H1 (cell line): Measurements from ENCODE around the gene IRF2BP2. TPM values are rescaled to one million over a fixed set of nuclear protein-coding genes. Genes with fewer than 3 reads are reported as not detected.

Source experiments
- CTCF ChIA-PET: fragments of 300-600 bp; sonication (Branson Sonifier 250); formaldehyde crosslinking; loops from one replicate; lab custom pipeline; 2021; ENCODE audit not compliant: partially characterized antibody; lab: Charles Lee
- POLR2A ChIA-PET: fragments of 300-600 bp; sonication (Branson Sonifier 250); formaldehyde crosslinking; loops from one replicate; lab custom pipeline; 2021; ENCODE audit warnings: inconsistent platforms; ENCODE audit not compliant: partially characterized antibody; lab: Charles Lee
- DNase-seq, 2 experiments: peaks; one replicate each; pipeline versions ENCODE4 v3.0.0 to v3.0.0-alpha.2; 2010 to 2022; ENCODE audit warnings: low spot score in 2 of 2, low read depth in 1 of 2, mixed read lengths in 1 of 2
- FAIRE-seq: peaks from 2 replicates; lab custom pipeline; 2011; peaks lifted over from hg19 to GRCh38; lab: Jason Lieb, UNC
- H2AFZ ChIP-seq: 2 replicates; pipeline ENCODE4 v1.8.1; 2012; ENCODE audit warnings: low read length, inconsistent platforms
- H2AK5ac ChIP-seq: 2 replicates; pipeline ENCODE4 v1.6.1; 2013; ENCODE audit warnings: low read depth, low read length
- H2BK120ac ChIP-seq: replicated peaks from 2 replicates; pipeline ENCODE3; 2013; ENCODE audit warnings: low read depth, low read length, inconsistent platforms
- H2BK12ac ChIP-seq: 2 replicates; pipeline ENCODE4 v1.6.1; 2013; ENCODE audit warnings: low read depth, low read length
- H2BK15ac ChIP-seq: 2 replicates; pipeline ENCODE4 v1.6.1; 2013; ENCODE audit warnings: low read length
- H2BK20ac ChIP-seq: 2 replicates; pipeline ENCODE4 v1.6.1; 2013; ENCODE audit warnings: low read length
- H2BK5ac ChIP-seq: 2 replicates; pipeline ENCODE4 v1.6.1; 2013; ENCODE audit warnings: low read depth, low read length
- H3K14ac ChIP-seq: 2 replicates; pipeline ENCODE4 v1.6.1; 2013; ENCODE audit warnings: inconsistent platforms; ENCODE audit not compliant: insufficient read length
- H3K18ac ChIP-seq: 2 replicates; pipeline ENCODE4 v1.6.1; 2013; ENCODE audit warnings: low read length; ENCODE audit errors: extremely low read depth
- H3K23ac ChIP-seq: 2 replicates; pipeline ENCODE4 v1.6.1; 2013; ENCODE audit warnings: inconsistent platforms; ENCODE audit not compliant: insufficient read length
- H3K23me2 ChIP-seq: 2 replicates; pipeline ENCODE4 v1.6.1; 2013; ENCODE audit warnings: low read depth, low read length
- H3K27ac ChIP-seq: 2 replicates; pipeline ENCODE4 v1.6.1; 2011; ENCODE audit warnings: low read depth, low read length, inconsistent platforms
- H3K27me3 ChIP-seq, 4 experiments: replicated peaks in 1 of 4; 1 replicate in 1 of 4; 2 replicates in 3 of 4; pipeline versions ENCODE4 v1.6.1 to v1.8.1; 2011 to 2013; ENCODE audit warnings: low read length in 3 of 4, mild to moderate bottlenecking in 3 of 4, inconsistent platforms in 2 of 4, mixed read lengths in 2 of 4, moderate library complexity in 1 of 4; ENCODE audit not compliant: control insufficient read depth in 3 of 4, insufficient read depth in 3 of 4; ENCODE audit errors: extremely low read depth in 1 of 4
- H3K36me3 ChIP-seq, 4 experiments: 2 replicates each; pipeline versions ENCODE4 v1.6.1 to v1.8.1; 2011 to 2013; ENCODE audit warnings: mild to moderate bottlenecking in 4 of 4, low read length in 3 of 4, moderate library complexity in 2 of 4, control low read depth in 1 of 4, inconsistent platforms in 1 of 4; ENCODE audit not compliant: insufficient read depth in 4 of 4, control insufficient read depth in 2 of 4
- H3K4ac ChIP-seq: replicated peaks from 2 replicates; pipeline ENCODE3; 2013; ENCODE audit warnings: low read length, low read depth, mixed read lengths, inconsistent platforms; ENCODE audit not compliant: insufficient read length
- H3K4me1 ChIP-seq, 4 experiments: replicated peaks in 1 of 4; 1 replicate in 1 of 4; 2 replicates in 3 of 4; pipeline versions ENCODE4 v1.6.1 to v1.8.1; 2011 to 2013; ENCODE audit warnings: low read length in 3 of 4, inconsistent platforms in 2 of 4, mixed read lengths in 1 of 4; ENCODE audit not compliant: insufficient read depth in 4 of 4, control insufficient read depth in 3 of 4
- H3K4me2 ChIP-seq, 2 experiments: 2 replicates each; pipeline versions ENCODE4 v1.6.1 to v1.8.1; 2011 to 2013; ENCODE audit warnings: low read depth in 2 of 2, low read length in 2 of 2, control low read depth in 1 of 2, inconsistent platforms in 1 of 2, mild to moderate bottlenecking in 1 of 2; ENCODE audit not compliant: insufficient read depth in 1 of 2
- H3K4me3 ChIP-seq, 4 experiments: fragments of 200-600, 300-600 bp in 1 of 4; sonication (generic), shearing (Covaris generic), sonication (Bioruptor Twin) in 1 of 4; 2 replicates each; pipeline versions ENCODE4 v1.5.1 to v1.8.1; 2011 to 2016; ENCODE audit warnings: low read length in 4 of 4, low read depth in 3 of 4, control low read depth in 2 of 4, inconsistent platforms in 2 of 4, mild to moderate bottlenecking in 2 of 4, mixed read lengths in 1 of 4, moderate library complexity in 1 of 4; ENCODE audit not compliant: insufficient read depth in 2 of 4; ENCODE audit errors: extremely low read depth in 1 of 4
- H3K56ac ChIP-seq: replicated peaks from 2 replicates; pipeline ENCODE3; 2013; ENCODE audit warnings: low read depth, mild to moderate bottlenecking, mixed read lengths, low read length, inconsistent platforms; ENCODE audit not compliant: insufficient read length
- H3K79me1 ChIP-seq: 2 replicates; pipeline ENCODE4 v1.6.1; 2013; ENCODE audit warnings: low read depth, low read length, control low read depth
- H3K79me2 ChIP-seq, 2 experiments: 2 replicates each; pipeline versions ENCODE4 v1.6.1 to v1.8.1; 2012 to 2013; ENCODE audit warnings: low read length in 2 of 2, mild to moderate bottlenecking in 2 of 2, inconsistent platforms in 1 of 2; ENCODE audit not compliant: insufficient read depth in 2 of 2, control insufficient read depth in 1 of 2
- H3K9ac ChIP-seq, 4 experiments: replicated peaks in 1 of 4; 1 replicate in 1 of 4; 2 replicates in 3 of 4; pipeline versions ENCODE4 v1.6.1 to v1.8.1; 2011 to 2013; ENCODE audit warnings: low read depth in 3 of 4, low read length in 3 of 4, control low read depth in 2 of 4, mild to moderate bottlenecking in 2 of 4, moderate library complexity in 2 of 4, inconsistent platforms in 1 of 4; ENCODE audit errors: extremely low read depth in 1 of 4
- H3K9me3 ChIP-seq, 2 experiments: 2 replicates each; pipeline versions ENCODE4 v1.6.1 to v1.8.1; 2012 to 2013; ENCODE audit warnings: mild to moderate bottlenecking in 2 of 2, moderate library complexity in 2 of 2, control low read depth in 1 of 2, inconsistent platforms in 1 of 2, low read depth in 1 of 2, low read length in 1 of 2, mixed read lengths in 1 of 2; ENCODE audit not compliant: insufficient read depth in 2 of 2
- H4K20me1 ChIP-seq, 2 experiments: replicated peaks in 1 of 2; 2 replicates each; pipeline versions ENCODE3 to v1.8.1; 2011 to 2013; ENCODE audit warnings: inconsistent platforms in 2 of 2, low read length in 2 of 2, mild to moderate bottlenecking in 1 of 2; ENCODE audit not compliant: insufficient read depth in 2 of 2, control insufficient read depth in 1 of 2
- H4K5ac ChIP-seq: 2 replicates; pipeline ENCODE4 v1.6.1; 2013; ENCODE audit warnings: low read length, low read depth, mixed read lengths, inconsistent platforms; ENCODE audit not compliant: insufficient read length
- H4K8ac ChIP-seq: 2 replicates; pipeline ENCODE4 v1.8.0; 2013; ENCODE audit warnings: mild to moderate bottlenecking, moderate library complexity, low read length, inconsistent platforms; ENCODE audit not compliant: insufficient read depth; ENCODE audit errors: extremely low read depth
- H4K91ac ChIP-seq: replicated peaks from 2 replicates; pipeline ENCODE3; 2013; ENCODE audit warnings: low read length, mixed read lengths, inconsistent platforms; ENCODE audit not compliant: insufficient read length
- CEBPB ChIP-seq: IDR thresholded peaks from 2 replicates; pipeline ENCODE4 v1.6.1; 2012; ENCODE audit warnings: low read depth, low read length
- EZH2 ChIP-seq: fragments of 200-600 bp; sonication (generic); IDR thresholded peaks from 2 replicates; pipeline ENCODE4 v1.7.1; 2012; ENCODE audit warnings: low read depth, mild to moderate bottlenecking, moderate library complexity, low read length, inconsistent platforms; ENCODE audit not compliant: severe bottlenecking
- WGBS, 2 experiments: shearing (Covaris generic) in 1 of 2; methylation state at CpG; one replicate each; pipeline versions ENCODE4 v1.1.6 to v1.1.7; 2013 to 2015; ENCODE audit warnings: low lambda C conversion rate in 2 of 2, mixed read lengths in 2 of 2, inconsistent platforms in 1 of 2, low coverage in 1 of 2, missing lambda C conversion rate in 1 of 2; ENCODE audit not compliant: insufficient replicate concordance in 2 of 2, insufficient coverage in 1 of 2, insufficient read length in 1 of 2; ENCODE audit errors: extremely low coverage in 1 of 2, missing lambda C conversion rate in 1 of 2; 5-methylcytosine and 5-hydroxymethylcytosine counted together
- polyA plus RNA-seq, 7 experiments: library from polyadenylated mRNA; depleted of rRNA in 3 of 7; stranded (reverse) in 5 of 7; unstranded in 2 of 7; fragments of >200 nt in 5 of 7; fragments of 200-250 nt in 2 of 7; gene quantifications; 1 replicate in 5 of 7; 2 replicates in 1 of 7; 4 replicates in 1 of 7; pipeline versions ENCODE4 v1.2.1 to v1.2.3, GENCODE V29; 2011 to 2013; ENCODE audit warnings: missing spikeins in 2 of 7, mixed read lengths in 2 of 7
- total RNA-seq: library from RNA; stranded (reverse); fragmentation: NEBNext Ultra II Directional; extraction: Animal tissue kit (Norgen Biotek cat#: 25700); gene quantifications from 2 replicates; pipeline ENCODE4 v1.2.1, GENCODE V29; 2021

The IRF2BP2 gene
- total and polyA plus RNA-seq, 2 of the 8 experiments (the other 6 are each of a cell fraction or from before 2014, with no cell fraction given): 24.9 to 67.5 TPM

- H3K4me3 ChIP-seq: peak overlapping the region in 1 of 4 experiments; percentile 67; a peak in 1 of 8 replicates
- H2BK15ac ChIP-seq: no peak overlapping the region
- H2BK5ac ChIP-seq: no peak overlapping the region
- H3K27ac ChIP-seq: no peak overlapping the region
- no peak overlapping the region for H3K14ac ChIP-seq
- no peak overlapping the region for H4K8ac ChIP-seq
- H3K23ac ChIP-seq: no peak overlapping the region
- DNase-seq (no peak), FAIRE-seq (no peak)
- H4K5ac ChIP-seq: no peak overlapping the region
- WGBS, 2 experiments: 68% methylated on average over 10 of the region's 10 CpGs; no CpG with 5 or more reads in 1 of the 2 experiments
- no peaks in the 10 kb centered on the region for H3K27me3 ChIP-seq
- POLR2A ChIA-PET: interaction anchor here (0.6 to 3.6 kb wide), 7 partner anchors 9 to 173 kb away, joined by 3 to 35 read pairs (median 4); partner anchors contain the start of gene IRF2BP2
- H2AFZ ChIP-seq: no peak overlapping the region
- no peak overlapping the region for H3K9ac ChIP-seq
- H3K56ac ChIP-seq: no peak overlapping the region
- no peak overlapping the region for H2AK5ac ChIP-seq
- H2BK120ac ChIP-seq: no peak overlapping the region
- peaks cover 2% of the 10 kb centered on the region; the same call in 1 of the 2 replicates for H3K23me2 ChIP-seq
- no peak overlapping the region for H3K18ac ChIP-seq
- no peak overlapping the region for H3K4ac ChIP-seq
- H3K4me1 ChIP-seq: peaks cover 5 to 19% (median 14%) of the 10 kb centered on the region in 4 experiments; a peak in 6 of 7 replicates
- H2BK20ac ChIP-seq: no peak overlapping the region
- H3K36me3 ChIP-seq: peaks cover 0 to 24% (median 5%) of the 10 kb centered on the region in 4 experiments; a peak in 6 of 8 replicates
- H3K79me2 ChIP-seq: peaks cover 15 to 45% of the 10 kb centered on the region in 2 experiments
- no peaks in the 10 kb centered on the region for H3K79me1 ChIP-seq
- H3K4me2 ChIP-seq: peak overlapping the region in 1 of 2 experiments; percentile 63; a peak in 1 of 4 replicates
- peak; percentile 99 for TF ChIP-seq CEBPB
- TF ChIP-seq EZH2: no peak
- H2BK12ac ChIP-seq: no peak overlapping the region
- no peaks in the 10 kb centered on the region for H3K9me3 ChIP-seq
- peaks cover 11 to 16% of the 10 kb centered on the region in 2 experiments for H4K20me1 ChIP-seq
- CTCF ChIA-PET: interaction anchor here (0.5 to 1.9 kb wide), 6 partner anchors 10 to 595 kb away, joined by 3 to 6 read pairs (median 3); no protein-coding TSS in a partner anchor
- H4K91ac ChIP-seq: no peak overlapping the region
Observed at GRCh38 chr1:234601301-234602017, 8.5 kb downstream of the IRF2BP2 start.
